Esophagus (tissue), 2 donors: ENCODE results near the gene NCDN. TPM values are rescaled to one million over a fixed set of nuclear protein-coding genes. Genes with fewer than 3 reads are reported as not detected.

Source experiments
- H3K27ac ChIP-seq, 2 donors: one replicate each; pipeline ENCODE4 v1.5.1; 2013; ENCODE audit warnings: low read depth in 2 of 2, mild to moderate bottlenecking in 2 of 2, inconsistent platforms in 1 of 2, low read length in 1 of 2, moderate library complexity in 1 of 2
- H3K27me3 ChIP-seq, 2 donors: one replicate each; pipeline ENCODE4 v1.6.1; 2013; ENCODE audit warnings: low read length in 2 of 2, control low read depth in 1 of 2, mild to moderate bottlenecking in 1 of 2; ENCODE audit not compliant: insufficient read depth in 2 of 2, control insufficient read depth in 1 of 2
- H3K36me3 ChIP-seq, 2 donors: one replicate each; pipeline ENCODE4 v1.6.1; 2013; ENCODE audit warnings: low read length in 1 of 2; ENCODE audit not compliant: control insufficient read depth in 2 of 2, insufficient read depth in 2 of 2
- H3K4me1 ChIP-seq, 2 donors: one replicate each; pipeline ENCODE4 v1.6.1; 2013; ENCODE audit warnings: low read length in 1 of 2; ENCODE audit not compliant: control insufficient read depth in 2 of 2, insufficient read depth in 2 of 2
- H3K4me3 ChIP-seq, 2 donors: one replicate each; pipeline ENCODE4 v1.5.1; 2013; ENCODE audit warnings: low read length in 2 of 2, mild to moderate bottlenecking in 2 of 2, low read depth in 1 of 2, moderate library complexity in 1 of 2
- H3K9me3 ChIP-seq, 2 donors: one replicate each; pipeline ENCODE4 v1.6.1; 2013; ENCODE audit warnings: mild to moderate bottlenecking in 2 of 2, low read depth in 1 of 2, low read length in 1 of 2, moderate library complexity in 1 of 2; ENCODE audit not compliant: control insufficient read depth in 2 of 2, insufficient read depth in 1 of 2
- WGBS, 2 donors: extraction: QIAGEN DNeasy Blood & Tissue Kit; methylation state at CpG; one replicate each; pipeline ENCODE4 v1.1.7; 2013; 5-methylcytosine and 5-hydroxymethylcytosine counted together
- polyA plus RNA-seq, 2 donors: library from polyadenylated mRNA; stranded (reverse); fragments of 200-250 nt; gene quantifications; one replicate each; pipeline ENCODE4 v1.2.3, GENCODE V29; 2013
- donor health status: healthy with polysubstance abuse.
- donor health status: Bipolar disorder and iron deficiency.

The NCDN gene
- polyA plus RNA-seq, 2 donors = 4.6 to 8.3 TPM

GRCh38 chr1:35568975-35569395, 11.4 kb downstream of the NCDN start:
- Histone ChIP-seq H3K36me3 (peaks cover 0 to 13% of the 10 kb centered on the region in 2 donors), H3K27me3 (no peaks in the 10 kb centered on the region), H3K4me3 (no peak overlapping the region), H3K27ac (no peak overlapping the region), H3K4me1 (peaks cover 0 to 13% of the 10 kb centered on the region in 2 donors), H3K9me3 (no peaks in the 10 kb centered on the region)
- 15% methylated on average over 4 of the region's 4 CpGs for WGBS, 2 donors

DNA sequence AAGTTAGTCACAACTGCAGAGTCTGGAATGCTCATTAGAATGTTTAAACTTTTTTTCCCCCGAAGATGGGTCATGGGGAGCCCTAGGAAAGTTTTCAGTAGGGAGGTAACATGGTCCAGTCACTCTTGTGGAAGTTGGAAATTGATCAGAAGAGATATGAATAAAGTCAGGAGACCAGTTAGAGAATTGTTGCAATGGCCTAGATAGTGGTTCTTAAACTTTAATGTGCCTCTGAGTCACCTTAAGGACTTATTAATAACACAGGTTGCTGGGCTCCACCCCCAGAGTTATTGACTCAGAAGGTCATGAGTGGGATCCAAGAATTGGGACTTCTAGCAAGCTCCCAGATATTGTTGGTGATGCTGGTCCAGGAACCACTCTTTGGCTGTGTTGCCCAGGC, 12.3 kb downstream of the NCDN start:
- H3K36me3 ChIP-seq = peaks cover 0 to 9% of the 10 kb centered on the region in 2 donors
- no peaks in the 10 kb centered on the region for H3K9me3 ChIP-seq
- H3K27me3 ChIP-seq = no peaks in the 10 kb centered on the region
- 76 to 81% methylated on average over 1 of the region's 1 CpG for WGBS, 2 donors
- H3K27ac ChIP-seq = no peak overlapping the region
- H3K4me1 ChIP-seq = peaks cover 5 to 19% of the 10 kb centered on the region in 2 donors
- H3K4me3 ChIP-seq = no peak overlapping the region

DNA sequence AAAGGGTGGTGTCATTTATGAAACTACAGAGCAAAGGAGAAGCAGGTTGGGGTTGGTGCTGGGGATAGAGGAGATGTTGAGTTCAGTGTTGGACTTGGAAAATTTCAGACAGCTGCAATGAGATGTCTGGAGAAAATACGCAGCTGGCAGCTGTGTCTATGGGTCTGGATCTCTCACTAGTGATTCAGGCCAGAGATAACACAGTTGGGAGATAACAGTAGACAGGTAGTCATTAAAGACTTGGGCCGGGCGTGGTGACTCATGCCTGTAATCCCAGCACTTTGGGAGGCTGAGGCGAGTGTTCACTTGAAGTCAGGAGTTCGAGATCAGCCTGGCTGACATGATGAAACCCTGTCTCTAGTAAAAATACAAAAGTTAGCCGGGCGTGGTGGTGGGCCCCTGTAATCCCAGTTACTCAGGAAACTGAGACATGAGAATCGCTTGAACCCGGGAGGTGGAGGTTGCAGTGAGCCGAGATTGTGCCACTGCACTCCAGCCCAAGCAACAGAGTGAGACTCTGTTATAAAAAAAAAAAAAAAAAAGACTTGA, 13.1 kb downstream of the NCDN start:
- Histone ChIP-seq H3K9me3 (no peaks in the 10 kb centered on the region), H3K36me3 (peaks cover 0 to 3% of the 10 kb centered on the region in 2 donors), H3K4me3 (no peak overlapping the region), H3K4me1 (peaks cover 5 to 20% of the 10 kb centered on the region in 2 donors), H3K27me3 (no peaks in the 10 kb centered on the region), H3K27ac (no peak overlapping the region)
- 82 to 87% methylated on average over 10 of the region's 10 CpGs for WGBS, 2 donors

DNA sequence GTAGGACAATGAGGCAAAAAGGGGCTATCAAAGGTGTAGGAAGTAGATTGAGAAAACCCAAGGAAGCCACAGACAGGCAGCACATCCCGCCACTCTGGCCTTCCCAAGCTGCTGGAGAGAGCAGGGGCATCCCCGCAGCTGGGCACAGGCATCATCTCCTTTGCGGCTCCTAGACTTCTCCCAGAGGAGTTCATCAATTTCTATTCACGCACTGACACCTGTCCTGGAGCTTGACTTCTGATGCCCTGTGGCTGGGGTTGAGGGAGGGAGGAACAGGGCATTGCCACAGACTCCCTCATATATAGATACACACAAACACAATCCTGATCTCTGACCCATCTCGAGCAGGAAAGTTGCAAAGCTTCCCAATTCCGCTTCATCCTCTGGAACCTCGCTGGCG, 13.7 kb downstream of the NCDN start:
- Histone ChIP-seq H3K4me1 (peaks cover 5 to 20% of the 10 kb centered on the region in 2 donors), H3K9me3 (no peaks in the 10 kb centered on the region), H3K27ac (no peak overlapping the region), H3K4me3 (no peak overlapping the region), H3K27me3 (no peaks in the 10 kb centered on the region), H3K36me3 (peaks cover 0 to 3% of the 10 kb centered on the region in 2 donors)
- WGBS, 2 donors = 93 to 94% methylated on average over 8 of the region's 8 CpGs

- no peak overlapping the region for H3K4me3 ChIP-seq
- H3K27ac ChIP-seq = no peak overlapping the region
- 77 to 79% methylated on average over 2 of the region's 2 CpGs for WGBS, 2 donors
- peaks cover 11 to 24% of the 10 kb centered on the region in 2 donors for H3K4me1 ChIP-seq
- no peaks in the 10 kb centered on the region for H3K27me3 ChIP-seq
- H3K9me3 ChIP-seq = no peaks in the 10 kb centered on the region
- H3K36me3 ChIP-seq = no peaks in the 10 kb centered on the region
Measured at GRCh38 chr1:35572296-35572695, 14.7 kb downstream of the NCDN start.

- WGBS, 2 donors = 23 to 25% methylated on average over 76 to 95 of the region's 95 CpGs
- Histone ChIP-seq H3K4me3 (peak within 1 kb of the TSS; percentile 45 to 52), H3K27me3 (no peaks in the 10 kb centered on the region), H3K27ac (no peak within 1 kb of the TSS), H3K9me3 (no peaks in the 10 kb centered on the region), H3K4me1 (peaks cover 11 to 26% of the 10 kb centered on the region in 2 donors), H3K36me3 (no peaks in the 10 kb centered on the region)
Measured at GRCh38 chr1:35573198-35574124, 15.9 kb downstream of the NCDN start, which contains the start of gene TFAP2E. TSS of gene TFAP2E (plus strand) at chr1:35573314. CDS start at chr1:35573578, 264 bp downstream.

DNA sequence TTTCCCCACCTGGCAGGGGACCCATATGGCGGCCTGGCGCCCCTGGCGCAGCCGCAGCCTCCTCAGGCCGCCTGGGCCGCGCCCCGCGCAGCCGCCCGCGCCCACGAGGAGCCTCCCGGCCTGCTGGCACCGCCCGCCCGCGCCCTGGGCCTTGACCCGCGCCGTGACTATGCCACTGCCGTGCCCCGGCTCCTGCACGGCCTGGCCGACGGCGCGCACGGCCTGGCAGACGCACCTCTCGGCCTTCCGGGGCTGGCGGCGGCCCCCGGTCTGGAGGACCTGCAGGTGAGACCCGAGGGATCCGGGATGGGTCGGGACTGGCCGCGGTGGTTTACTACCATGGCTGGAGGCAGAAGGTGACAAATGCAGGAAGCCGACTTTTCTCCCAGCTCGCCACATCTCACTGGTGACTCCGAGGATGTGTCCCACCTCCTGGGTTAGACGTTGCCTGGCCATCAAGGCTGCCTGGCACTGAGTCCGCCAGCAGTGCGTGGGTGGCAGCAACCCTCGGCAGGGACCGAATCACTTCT, 16.6 kb downstream of the NCDN start:
- Histone ChIP-seq H3K27me3 (no peaks in the 10 kb centered on the region), H3K4me3 (peak overlapping the region in 1 of 2 donors; percentile 45), H3K9me3 (no peaks in the 10 kb centered on the region), H3K4me1 (peaks cover 11 to 26% of the 10 kb centered on the region in 2 donors), H3K36me3 (no peaks in the 10 kb centered on the region), H3K27ac (no peak overlapping the region)
- WGBS, 2 donors = 60 to 70% methylated on average over 46 to 48 of the region's 48 CpGs

- peaks cover 11 to 26% of the 10 kb centered on the region in 2 donors for H3K4me1 ChIP-seq
- H3K27me3 ChIP-seq = no peaks in the 10 kb centered on the region
- no peak overlapping the region for H3K27ac ChIP-seq
- no peak overlapping the region for H3K4me3 ChIP-seq
- WGBS, 2 donors = 64 to 65% methylated on average over 30 of the region's 30 CpGs
- no peaks in the 10 kb centered on the region for H3K36me3 ChIP-seq
- H3K9me3 ChIP-seq = no peaks in the 10 kb centered on the region
Measured at GRCh38 chr1:35574655-35575415, 17.2 kb downstream of the NCDN start.

- Histone ChIP-seq H3K27me3 (no peaks in the 10 kb centered on the region), H3K4me1 (peaks cover 11 to 26% of the 10 kb centered on the region in 2 donors), H3K27ac (no peak overlapping the region)
Measured at GRCh38 chr1:35575416-35575958, 17.9 kb downstream of the NCDN start.

More at GRCh38 chr1:35575416-35575958, 17.9 kb downstream of the NCDN start:
- Histone ChIP-seq H3K36me3 (no peaks in the 10 kb centered on the region), H3K9me3 (no peaks in the 10 kb centered on the region), H3K4me3 (no peak overlapping the region)
- 86 to 89% methylated on average over 5 of the region's 5 CpGs for WGBS, 2 donors
